Measurements from ENCODE around the gene MACROH2A1. TPM values are rescaled to one million over a fixed set of nuclear protein-coding genes. Genes with fewer than 3 reads are reported as not detected.

Gene MACROH2A1
- total RNA-seq, 1 donor from 2014 or later = 103 TPM

DNA sequence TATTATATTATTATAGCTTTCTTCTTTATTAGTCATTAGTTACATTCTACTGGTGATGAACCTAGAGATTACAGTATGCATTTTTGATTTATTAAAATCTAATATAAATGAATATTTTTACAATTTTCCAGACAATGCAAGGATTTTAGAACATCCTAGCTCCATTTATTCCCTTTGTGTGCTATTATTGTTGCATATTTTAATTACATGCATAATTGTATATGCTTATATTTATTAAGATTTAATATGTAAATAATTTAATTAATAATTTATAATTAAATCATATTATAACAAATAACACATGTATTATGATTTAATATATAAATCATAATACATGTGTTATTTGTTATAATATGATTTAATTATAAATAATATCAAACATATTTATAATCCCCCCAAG is 23.4 kb upstream of the MACROH2A1 start:
- Histone ChIP-seq H3K27ac (replicated peaks) (no peak overlapping the region), H3K36me3 (no peaks in the 10 kb centered on the region), H3K9me3 (replicated peaks) (peaks cover 14% of the 10 kb centered on the region), H3K27me3 (ENCODE audit: low read depth) (no peaks in the 10 kb centered on the region), H3K4me1 (peaks cover 14% of the 10 kb centered on the region), H3K4me3 (no peak overlapping the region)
- no peak for TF ChIP-seq CTCF (IDR thresholded peaks at IDR 0.05; ENCODE audit: borderline replicate concordance)
- intact Hi-C loops (cut with micrococcal nuclease) = no loop called here
- no peak for DNase-seq

DNA sequence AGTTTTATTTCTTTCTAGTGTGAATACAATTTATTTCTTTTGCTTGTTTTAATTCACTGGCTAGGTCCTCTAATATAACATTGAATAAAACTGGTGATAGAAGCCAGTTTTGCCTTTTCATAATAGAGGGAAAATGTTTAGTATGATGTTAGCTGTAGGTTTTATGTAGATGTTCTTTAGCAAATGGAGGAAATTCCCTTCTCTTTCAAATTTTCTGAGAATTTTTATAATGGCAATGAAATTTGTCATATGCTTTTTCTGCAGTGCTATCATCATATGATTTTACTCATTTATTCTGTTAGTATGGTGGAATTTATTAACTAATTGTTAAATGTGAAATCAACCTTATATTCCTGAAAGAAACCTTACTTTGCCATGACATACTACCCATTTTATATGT is 18.1 kb upstream of the MACROH2A1 start:
- Histone ChIP-seq H3K4me3 (no peak overlapping the region), H3K36me3 (no peaks in the 10 kb centered on the region), H3K4me1 (no peaks in the 10 kb centered on the region), H3K27ac (replicated peaks) (no peak overlapping the region), H3K9me3 (replicated peaks) (peaks cover 14% of the 10 kb centered on the region), H3K27me3 (ENCODE audit: low read depth) (no peaks in the 10 kb centered on the region)
- intact Hi-C loops (cut with micrococcal nuclease) = no loop called here
- TF ChIP-seq CTCF (IDR thresholded peaks at IDR 0.05; ENCODE audit: borderline replicate concordance) = no peak
- DNase-seq = no peak

DNA sequence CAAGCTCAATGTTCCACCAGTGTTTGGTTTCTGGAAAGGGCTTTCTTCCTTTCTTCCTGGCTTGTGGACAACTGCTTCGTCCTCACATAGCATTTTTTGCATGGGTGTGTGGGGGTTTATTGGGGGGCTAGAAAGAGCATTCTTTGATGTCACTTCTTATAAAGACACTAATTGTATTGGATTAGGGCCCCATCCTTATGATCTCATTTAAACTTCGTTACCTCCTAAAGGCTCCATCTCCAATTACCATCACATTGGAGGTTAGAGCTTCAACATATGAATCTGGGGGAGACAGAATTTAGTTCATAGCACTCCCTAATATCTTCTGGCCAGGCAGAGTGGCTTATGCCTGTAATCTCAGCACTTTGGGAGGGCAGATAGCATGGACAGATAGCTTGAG is 6.1 kb upstream of the MACROH2A1 start:
- TF ChIP-seq CTCF (IDR thresholded peaks at IDR 0.05; ENCODE audit: borderline replicate concordance) = no peak
- intact Hi-C loops (cut with micrococcal nuclease) = no loop called here
- Histone ChIP-seq H3K9me3 (replicated peaks) (peaks cover 7% of the 10 kb centered on the region), H3K36me3 (no peaks in the 10 kb centered on the region), H3K4me1 (no peaks in the 10 kb centered on the region), H3K4me3 (no peak overlapping the region), H3K27ac (replicated peaks) (no peak overlapping the region), H3K27me3 (ENCODE audit: low read depth) (no peaks in the 10 kb centered on the region)
- no peak for DNase-seq

GRCh38 chr5:135402031-135402430 is 3.0 kb upstream of the MACROH2A1 start:
- Histone ChIP-seq H3K9me3 (replicated peaks) (peaks cover 7% of the 10 kb centered on the region), H3K4me1 (peaks cover 25% of the 10 kb centered on the region), H3K4me3 (no peak overlapping the region), H3K27ac (replicated peaks) (no peak overlapping the region), H3K36me3 (no peaks in the 10 kb centered on the region), H3K27me3 (ENCODE audit: low read depth) (no peaks in the 10 kb centered on the region)
- TF ChIP-seq CTCF (IDR thresholded peaks at IDR 0.05; ENCODE audit: borderline replicate concordance) = no peak
- no peak for DNase-seq
- intact Hi-C loops (cut with micrococcal nuclease) = no loop called here

DNA sequence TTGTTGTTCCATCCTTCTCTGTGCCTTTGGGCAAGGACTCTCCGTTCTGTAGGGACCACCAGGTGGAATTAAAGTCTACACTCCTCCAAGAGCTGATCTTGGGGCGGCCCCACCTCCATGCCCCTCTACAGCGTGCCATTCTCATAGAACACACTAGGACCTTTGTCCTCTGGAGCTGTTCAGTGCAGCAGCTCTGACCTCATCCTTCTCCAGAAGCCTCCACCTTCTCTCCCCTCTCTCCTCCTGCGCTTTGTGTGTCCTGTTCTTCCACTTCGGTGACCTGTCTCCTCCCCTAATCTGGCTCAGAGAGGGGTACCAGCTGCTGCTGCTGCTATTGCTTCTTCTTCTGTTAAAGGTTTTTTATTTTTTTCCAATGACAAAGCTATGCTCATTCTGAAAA is 1.8 kb upstream of the MACROH2A1 start:
- H3K9me3 ChIP-seq (replicated peaks) = peaks cover 7% of the 10 kb centered on the region
- TF ChIP-seq CTCF (IDR thresholded peaks at IDR 0.05; ENCODE audit: borderline replicate concordance) = no peak

More for the DNA sequence above, 1.8 kb upstream of the MACROH2A1 start:
- no peak for DNase-seq
- Histone ChIP-seq H3K36me3 (no peaks in the 10 kb centered on the region), H3K27ac (replicated peaks) (no peak overlapping the region), H3K4me1 (peaks cover 37% of the 10 kb centered on the region), H3K4me3 (no peak overlapping the region), H3K27me3 (ENCODE audit: low read depth) (no peaks in the 10 kb centered on the region)
- intact Hi-C loops (cut with micrococcal nuclease) = no loop called here

All from left ventricle myocardium inferior (tissue), 1 donor.